K562 (cell line): ENCODE results near the gene ACOX1. TPM values are rescaled to one million over a fixed set of nuclear protein-coding genes. Genes with fewer than 3 reads are reported as not detected.

Experiments used
- ATAC-seq: fragments of 200-7000 bp; cut with Tn5 transposase; 3 replicates; pipeline ENCODE4 v1.9.1; 2020; ENCODE audit warnings: moderate library complexity
- BruUV-seq: library from RNA; stranded (reverse); fragments of 400-500 nt; replicated peaks from 2 replicates; lab custom pipeline; 2021; lab: Mats Ljungman, UMichigan
- CTCF ChIA-PET: fragments of 300-600 bp; formaldehyde crosslinking; extraction: SDS; loops from one replicate; lab custom pipeline; 2021; ENCODE audit warnings: low intra/inter-chr PET ratio; lab: Yijun Ruan, JAX
- POLR2A ChIA-PET: fragments of 300-600, 350-650 bp; sonication (Branson Sonifier 250); formaldehyde crosslinking; extraction: SDS; loops from one replicate; lab custom pipeline; 2021; ENCODE audit warnings: antibody characterized with exemption, inconsistent platforms; lab: Yijun Ruan, JAX
- DNase-seq, 4 experiments: peaks; one replicate each; pipeline versions ENCODE4 v3.0.0 to v3.0.0-alpha.2; 2011 to 2018; ENCODE audit warnings: low spot score in 3 of 4, mixed read lengths in 3 of 4; ENCODE audit errors: extremely low read depth in 1 of 4
- FAIRE-seq: peaks from 2 replicates; lab custom pipeline; 2011; peaks lifted over from hg19 to GRCh38; lab: Jason Lieb, UNC
- H2AFZ ChIP-seq: 2 replicates; pipeline ENCODE4 v1.6.0; 2011; ENCODE audit warnings: low read depth, low read length, control low read depth, inconsistent platforms
- H3K27ac ChIP-seq: fragments of 200-600 bp; 3 replicates; pipeline ENCODE4 v1.8.0; 2011; ENCODE audit warnings: low read depth, mild to moderate bottlenecking, control low read depth, inconsistent platforms, low read length, moderate library complexity, mixed read lengths; ENCODE audit errors: extremely low read depth
- H3K27me3 ChIP-seq, 2 experiments: fragments of 300-600 bp in 1 of 2; 2 replicates in 1 of 2; 3 replicates in 1 of 2; pipeline versions ENCODE4 v1.6.0 to v1.8.0; 2011; ENCODE audit warnings: inconsistent platforms in 2 of 2, low read length in 2 of 2, mild to moderate bottlenecking in 1 of 2, mixed read lengths in 1 of 2, moderate library complexity in 1 of 2; ENCODE audit not compliant: control insufficient read depth in 2 of 2, insufficient read depth in 2 of 2
- H3K36me3 ChIP-seq: fragments of 300-600 bp; 3 replicates; pipeline ENCODE4 v1.8.0; 2011; ENCODE audit warnings: mild to moderate bottlenecking, low read length, inconsistent platforms; ENCODE audit not compliant: control insufficient read depth, insufficient read depth
- H3K4me1 ChIP-seq, 2 experiments: fragments of 200-600 bp in 1 of 2; replicated peaks in 1 of 2; 2 replicates in 1 of 2; 3 replicates in 1 of 2; pipeline versions ENCODE4 v1.5.1 to v1.8.0; 2011; ENCODE audit warnings: inconsistent platforms in 2 of 2, low read length in 2 of 2, mild to moderate bottlenecking in 1 of 2, mixed read lengths in 1 of 2, moderate library complexity in 1 of 2; ENCODE audit not compliant: control insufficient read depth in 2 of 2, insufficient read depth in 2 of 2
- H3K4me2 ChIP-seq: 2 replicates; pipeline ENCODE4 v1.6.1; 2011; ENCODE audit warnings: low read length, control low read depth, inconsistent platforms, mixed read lengths; ENCODE audit not compliant: insufficient read depth
- H3K4me3 ChIP-seq: fragments of 200-600 bp; sonication (generic), shearing (Covaris generic); 2 replicates; pipeline ENCODE4 v1.5.1; 2016; ENCODE audit warnings: control low read depth, inconsistent platforms
- H3K79me2 ChIP-seq: fragments of 200-600 bp; 3 replicates; pipeline ENCODE4 v1.8.0; 2011; ENCODE audit warnings: low read length, inconsistent platforms; ENCODE audit not compliant: control insufficient read depth, insufficient read depth
- H3K9ac ChIP-seq, 2 experiments: 2 replicates each; pipeline versions ENCODE4 v1.6.0 to v1.6.1; 2011; ENCODE audit warnings: low read depth in 2 of 2, low read length in 2 of 2, control low read depth in 1 of 2, inconsistent platforms in 1 of 2, mild to moderate bottlenecking in 1 of 2, mixed read lengths in 1 of 2; ENCODE audit not compliant: insufficient read depth in 1 of 2
- H3K9me1 ChIP-seq: one replicate; pipeline ENCODE4 v1.6.0; 2011; ENCODE audit warnings: inconsistent platforms, mild to moderate bottlenecking, low read length, moderate library complexity; ENCODE audit not compliant: control insufficient read depth, insufficient read depth
- H3K9me3 ChIP-seq: replicated peaks from 2 replicates; pipeline ENCODE4 v1.5.1; 2011; ENCODE audit warnings: low read depth, low read length, inconsistent platforms; ENCODE audit not compliant: control insufficient read depth, insufficient read depth
- H4K20me1 ChIP-seq: replicated peaks from 2 replicates; pipeline ENCODE4 v1.6.1; 2011; ENCODE audit warnings: low read length, inconsistent platforms, mixed read lengths; ENCODE audit not compliant: control insufficient read depth, insufficient read depth
- ATF6 ChIP-seq: sonication (generic); formaldehyde crosslinking; IDR thresholded peaks from 2 replicates; pipeline ENCODE4 v1.4.0; 2020; ENCODE audit warnings: mild to moderate bottlenecking, missing genetic modification reagents
- CREB3L1 ChIP-seq: fragments of 450-650 bp; IDR thresholded peaks from 2 replicates; pipeline ENCODE4 v1.6.1; 2014; ENCODE audit warnings: low read depth, mild to moderate bottlenecking, moderate library complexity, borderline replicate concordance
- HMBOX1 ChIP-seq: sonication (generic); IDR thresholded peaks from 2 replicates; pipeline ENCODE4 v1.6.1; 2016
- PKNOX1 ChIP-seq: fragments of 450-650 bp; IDR thresholded peaks from 2 replicates; pipeline ENCODE4 v1.6.1; 2016
- ZFP30 ChIP-seq: fragments of 250-450 bp; sonication (Bioruptor Pico); IDR thresholded peaks from 2 replicates; pipeline ENCODE4 v1.8.0; 2022; ENCODE audit warnings: moderate library complexity, mild to moderate bottlenecking, inconsistent platforms, borderline replicate concordance
- ZNF277 ChIP-seq: fragments of 250-450 bp; sonication (Bioruptor Pico); IDR thresholded peaks from 2 replicates; pipeline ENCODE4 v1.8.0; 2022; ENCODE audit warnings: inconsistent platforms, mild to moderate bottlenecking, moderate library complexity, borderline replicate concordance
- ZNF592 ChIP-seq: fragments of 450-650 bp; IDR thresholded peaks from 2 replicates; pipeline ENCODE4 v1.6.1; 2017; ENCODE audit warnings: antibody characterized with exemption, mild to moderate bottlenecking
- WGBS: fragments of 100-300 bp; shearing (Covaris generic); methylation state at CpG from one replicate; pipeline ENCODE4 v1.1.6; 2016; ENCODE audit warnings: low coverage, mixed read lengths; ENCODE audit not compliant: insufficient coverage; ENCODE audit errors: missing lambda C conversion rate; 5-methylcytosine and 5-hydroxymethylcytosine counted together
- in situ Hi-C: fragments of 300-500 bp; cut with MboI; formaldehyde crosslinking; loops from 4 replicates; pipeline ENCODE4 v1.15.0; 2018; ENCODE audit warnings: inconsistent platforms, mixed read lengths
- intact Hi-C: fragments of 100-400 bp; cut with micrococcal nuclease; formaldehyde crosslinking; loops from 2 replicates; pipeline ENCODE4 v1.14.2; 2022
- polyA plus RNA-seq, 8 experiments: library from polyadenylated mRNA; depleted of rRNA in 4 of 8; stranded (reverse) in 5 of 8; unstranded in 3 of 8; fragments of >200 nt; fragmentation: Nextera tagmentation in 2 of 8; fragmentation: Illumina TruSeq in 1 of 8; extraction: Ambion mirVana in 2 of 8; extraction: Trizol in 1 of 8; gene quantifications; 2 replicates each; pipeline versions ENCODE4 v1.2.1 to v1.2.3, GENCODE V29; 2011 to 2014; ENCODE audit warnings: inconsistent platforms in 1 of 8, missing spikeins in 1 of 8
- total RNA-seq, 7 experiments: library from RNA; depleted of rRNA in 6 of 7; stranded (reverse); fragments of >200 nt in 6 of 7; fragmentation: Illumina TruSeq in 2 of 7; extraction: Trizol in 2 of 7; gene quantifications; 2 replicates each; pipeline versions ENCODE4 v1.2.1 to v1.2.3, GENCODE V29; 2011 to 2021; ENCODE audit warnings: low replicate concordance in 1 of 7

ACOX1 gene
- total and polyA plus RNA-seq, 9 of the 15 experiments (the other 6 are each of a cell fraction or from before 2014, with no cell fraction given): 7.8 to 24.1 (median 14.5) TPM

- intact Hi-C loops: loop anchor here (5.0 to 10.0 kb wide), 2 partner anchors 34 to 192 kb away; partner anchors contain the start of genes FBF1 and UNK
- ChIA-PET CTCF (no interaction called here), POLR2A (interaction anchor here (0.7 to 1.3 kb wide), 3 partner anchors 13 to 200 kb away, joined by 3 to 5 read pairs (median 3); no protein-coding TSS in a partner anchor)
- Histone ChIP-seq H3K4me2 (peak overlapping the region; percentile 51), H3K4me1 (peaks cover 20 to 32% of the 10 kb centered on the region in 2 experiments), H3K4me3 (no peak overlapping the region), H3K79me2 (peaks cover 33% of the 10 kb centered on the region), H4K20me1 (no peaks in the 10 kb centered on the region), H3K27me3 (no peaks in the 10 kb centered on the region), H3K27ac (peak overlapping the region; percentile 60; the same call in 2 of the 3 replicates), H2AFZ (peak overlapping the region; percentile 1; the same call in 1 of the 2 replicates), H3K36me3 (peaks cover 4% of the 10 kb centered on the region; the same call in 2 of the 3 replicates), H3K9me1 (no peaks in the 10 kb centered on the region), H3K9me3 (no peaks in the 10 kb centered on the region), H3K9ac (peak overlapping the region in 1 of 2 experiments; percentile 22; a peak in 1 of 4 replicates)
- 17% methylated on average over 9 of the region's 9 CpGs for WGBS
- in situ Hi-C loops: no loop called here
- peak; percentile 49 for FAIRE-seq
- no peak for ATAC-seq
- BruUV-seq: TSS peak; percentile 29
- DNase-seq: peak in 1 of 4 experiments; percentile 58
- TF ChIP-seq CREB3L1: no peak
- no peak for TF ChIP-seq ZNF277 (CRISPR knock-in tag)
- TF ChIP-seq PKNOX1: no peak
- 0 out of 2 replicates have a peak, but pooled peaks have one; percentile 23 for TF ChIP-seq ZNF592
- no peak for TF ChIP-seq ATF6
- no peak for TF ChIP-seq ZFP30
- peak; percentile 54; the same call in 1 of the 2 replicates for TF ChIP-seq HMBOX1
Measured at GRCh38 chr17:75976175-75976848, 2.7 kb downstream of the ACOX1 start.
